CD4-positive, alpha-beta T cell treated with Interleukin-21 for 1 hour (primary cell): ENCODE data around the gene INCA1.

Experiments
- DNase-seq: peaks from one replicate; pipeline ENCODE4 v3.0.0-alpha.2; 2020

INCA1 gene

DNA sequence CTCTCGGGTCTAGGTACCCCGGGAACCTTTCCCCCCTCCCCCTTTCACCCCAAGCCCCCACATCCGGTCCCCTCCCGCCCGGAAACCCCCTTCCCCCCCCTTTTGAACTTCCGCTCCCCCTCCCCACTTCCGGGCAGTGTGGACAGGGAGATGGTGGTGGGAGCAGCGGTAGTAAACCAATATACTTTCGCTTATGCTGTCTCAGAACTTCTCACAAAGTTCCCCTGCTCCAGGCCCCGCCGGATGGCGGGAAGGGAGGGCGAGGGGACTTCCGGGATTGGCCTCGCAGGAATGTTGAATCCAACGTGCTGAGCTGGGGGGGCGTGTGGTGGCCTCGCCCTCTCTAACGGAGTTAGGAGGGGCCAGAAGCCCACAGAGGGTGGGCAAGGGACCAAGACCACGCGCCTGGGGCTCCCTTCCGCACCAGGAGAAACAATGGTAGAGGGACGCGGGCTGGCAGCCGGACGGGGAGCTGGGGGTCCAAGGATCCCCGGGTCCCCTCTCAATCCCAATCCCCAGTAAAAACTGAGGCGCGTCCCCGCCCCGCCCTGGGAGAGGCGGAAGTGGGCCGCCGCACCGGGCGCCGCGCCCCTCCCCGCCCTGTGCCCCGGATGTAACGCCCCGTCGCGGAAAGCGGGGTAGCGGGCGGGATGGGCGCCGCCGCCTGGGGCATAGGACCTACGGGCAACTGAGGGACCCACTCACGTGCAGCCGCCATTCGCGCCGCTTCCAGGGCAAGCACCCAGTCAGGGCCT is 49.7 kb downstream of the INCA1 start:
- peak; percentile 79 for DNase-seq

DNA sequence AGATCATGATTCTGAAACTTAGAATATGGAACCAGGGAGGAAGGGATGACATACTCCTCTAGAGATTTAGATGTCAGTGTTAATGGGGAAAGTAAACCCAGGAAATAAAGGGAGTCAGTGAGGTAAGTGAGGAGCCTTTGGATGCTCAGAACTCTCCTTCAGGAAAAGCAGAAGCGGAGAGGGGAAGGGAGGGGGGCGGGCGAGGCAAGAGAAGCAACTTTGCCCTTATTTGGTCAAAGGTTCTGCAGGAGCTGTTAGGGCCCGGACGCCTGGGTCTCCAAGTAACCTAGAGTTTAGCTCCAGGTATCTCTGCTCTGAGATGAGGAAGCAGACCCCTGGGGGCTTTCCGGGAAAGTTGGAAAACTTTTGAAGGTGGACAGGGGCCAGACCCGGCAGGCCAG is 50.3 kb downstream of the INCA1 start:
- no peak for DNase-seq

DNA sequence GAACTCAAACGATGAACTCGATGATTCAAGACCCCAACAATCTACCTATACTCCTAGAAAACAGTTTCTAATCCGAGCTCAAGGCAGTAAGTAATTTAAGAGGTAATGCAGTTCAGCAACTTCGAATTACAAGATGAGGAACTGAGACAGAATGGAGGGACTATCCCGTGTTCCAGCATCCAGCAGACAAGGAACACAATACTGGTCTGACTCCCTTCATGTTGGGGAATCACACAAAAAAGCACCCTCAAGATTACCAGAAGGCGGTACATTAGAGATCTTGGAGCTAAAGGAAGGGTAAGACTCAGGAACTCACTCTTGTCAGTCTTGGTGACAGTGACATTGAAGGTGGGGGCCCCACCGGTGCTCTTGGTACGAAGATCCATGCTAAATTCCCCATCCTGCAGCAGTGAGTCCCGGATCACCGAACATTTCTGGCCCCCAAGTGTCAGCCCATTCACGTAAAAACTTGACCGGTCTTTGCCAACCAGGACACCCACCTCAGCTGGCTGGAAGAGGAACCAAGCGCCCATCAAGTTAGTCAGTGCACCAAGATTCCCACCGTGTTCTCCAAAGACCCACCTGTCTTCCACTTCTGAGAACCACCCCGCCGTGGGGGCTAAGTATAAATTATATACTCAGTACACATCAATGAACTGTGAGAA is 50.9 kb downstream of the INCA1 start:
- no peak for DNase-seq

DNA sequence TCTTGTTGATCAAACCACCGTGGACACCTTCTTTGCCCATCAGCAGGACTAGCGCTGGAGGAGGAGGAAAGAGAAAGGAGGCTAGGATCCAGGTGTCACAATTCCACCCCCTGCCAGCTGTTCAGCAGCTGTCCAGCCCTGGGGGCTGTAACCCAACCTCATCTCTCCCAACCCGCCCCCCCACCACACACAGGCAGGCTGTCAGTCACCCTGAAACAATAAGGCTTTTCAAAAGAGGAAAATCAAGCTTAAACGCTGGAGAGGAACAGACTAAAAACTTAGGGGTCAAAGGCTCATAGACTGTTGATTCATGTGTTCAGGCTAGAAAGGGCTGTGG is 51.4 kb downstream of the INCA1 start:
- DNase-seq = no peak

DNA sequence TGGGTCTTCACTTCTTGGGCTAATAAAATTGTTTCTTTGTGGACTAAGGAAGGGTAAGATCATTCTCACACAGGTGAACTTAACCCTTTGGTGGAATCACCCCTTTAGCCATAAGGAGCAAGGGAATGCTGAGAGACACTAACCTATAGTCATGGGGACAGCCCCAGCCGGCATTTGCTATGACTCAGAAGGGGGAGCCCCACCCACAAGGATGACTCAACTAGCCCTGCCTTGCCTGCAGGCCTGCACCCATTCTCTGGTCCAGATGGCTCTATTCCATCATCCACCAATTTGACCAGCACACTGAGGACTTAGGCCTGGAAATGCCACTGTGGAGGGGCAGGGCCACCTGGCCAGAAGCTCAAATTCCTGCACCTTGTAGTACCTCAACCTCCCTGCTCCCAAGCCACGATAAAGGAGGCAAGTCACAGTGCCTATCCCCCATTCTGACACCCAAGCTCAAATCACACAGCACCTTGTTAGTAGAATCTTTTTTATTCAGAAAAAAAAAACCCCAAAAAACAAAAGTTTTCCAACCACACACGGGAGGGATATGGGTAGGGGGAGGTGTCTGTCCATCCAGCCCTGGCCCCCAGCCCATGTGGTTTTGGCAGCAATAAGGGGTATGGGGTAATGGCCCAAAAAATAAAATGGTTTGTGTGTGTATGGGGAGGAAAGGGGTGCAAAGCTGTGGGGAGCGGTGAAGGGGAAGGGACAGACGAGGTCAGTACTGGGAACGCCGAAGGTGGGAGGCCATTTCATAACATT is 52.0 kb downstream of the INCA1 start:
- DNase-seq = peak; percentile 75

DNA sequence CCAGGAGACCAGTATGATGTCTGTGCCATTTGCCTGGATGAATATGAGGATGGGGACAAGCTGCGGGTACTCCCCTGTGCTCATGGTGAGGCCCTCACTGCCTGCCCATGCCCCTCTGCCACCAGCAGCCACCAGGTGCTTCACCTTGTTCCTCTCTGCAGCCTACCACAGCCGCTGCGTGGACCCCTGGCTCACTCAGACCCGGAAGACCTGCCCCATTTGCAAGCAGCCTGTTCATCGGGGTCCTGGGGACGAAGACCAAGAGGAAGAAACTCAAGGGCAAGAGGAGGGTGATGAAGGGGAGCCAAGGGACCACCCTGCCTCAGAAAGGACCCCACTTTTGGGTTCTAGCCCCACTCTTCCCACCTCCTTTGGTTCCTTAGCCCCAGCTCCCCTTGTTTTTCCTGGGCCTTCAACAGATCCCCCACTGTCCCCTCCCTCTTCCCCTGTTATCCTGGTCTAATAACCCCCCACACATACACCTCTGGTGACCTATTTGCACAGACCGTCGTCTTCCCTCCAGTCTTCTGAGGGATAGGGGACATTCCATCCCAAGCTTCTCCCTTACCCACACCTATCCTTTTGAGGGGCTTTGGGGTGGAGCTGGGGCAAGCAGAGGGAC is 52.7 kb downstream of the INCA1 start:
- peak; percentile 29 for DNase-seq

DNA sequence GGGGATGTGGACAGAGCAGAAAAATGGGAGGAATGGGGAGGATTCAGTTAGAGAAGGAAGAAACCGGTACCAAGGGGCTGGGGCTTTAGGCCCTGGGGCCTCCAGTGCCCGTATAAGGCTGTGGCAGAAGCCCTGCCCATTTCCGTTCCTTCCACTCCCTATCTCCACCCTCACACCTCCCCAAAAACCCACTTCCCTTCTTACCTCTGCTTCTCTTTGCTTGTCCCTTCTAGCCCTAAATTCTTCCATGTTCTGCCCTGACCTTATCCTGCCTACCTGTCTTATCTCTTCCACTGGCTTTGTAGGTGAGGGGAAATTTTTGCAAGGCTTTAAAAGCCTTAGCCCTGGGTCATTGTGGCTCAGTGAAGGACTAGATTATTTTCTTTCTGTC is 53.2 kb downstream of the INCA1 start:
- peak; percentile 70 for DNase-seq

DNA sequence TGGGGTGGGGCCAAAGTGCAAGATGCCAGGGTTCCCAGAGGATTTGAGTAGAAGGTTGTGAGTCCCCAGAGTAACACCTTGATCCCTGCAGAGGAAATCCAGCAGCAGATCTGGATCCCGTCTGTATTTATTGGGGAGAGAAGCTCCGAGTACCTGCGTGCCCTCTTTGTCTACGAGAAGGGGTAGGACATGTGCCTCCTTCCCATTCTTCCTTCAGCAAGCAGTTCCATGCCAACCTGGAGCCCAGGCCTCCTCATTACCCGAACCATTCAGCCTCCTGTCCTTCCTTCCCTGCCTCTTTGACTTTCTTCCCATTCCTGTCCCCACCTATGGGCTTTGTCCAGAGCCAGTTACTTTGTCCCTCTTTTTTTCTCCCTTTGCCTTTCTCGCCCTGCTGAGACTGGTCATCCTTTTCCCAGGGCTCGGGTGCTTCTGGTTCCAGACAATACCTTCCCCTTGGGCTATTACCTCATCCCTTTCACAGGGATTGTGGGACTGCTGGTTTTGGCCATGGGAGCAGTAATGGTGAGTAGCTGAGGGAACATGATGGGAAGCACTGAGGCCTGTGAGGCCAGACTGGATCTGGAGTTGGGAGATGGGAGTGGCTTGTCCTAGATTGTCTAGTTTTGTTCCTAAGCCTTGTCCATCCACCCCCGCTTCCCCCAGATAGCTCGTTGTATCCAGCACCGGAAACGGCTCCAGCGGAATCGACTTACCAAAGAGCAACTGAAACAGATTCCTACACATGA is 54.4 kb downstream of the INCA1 start:
- DNase-seq = no peak

DNA sequence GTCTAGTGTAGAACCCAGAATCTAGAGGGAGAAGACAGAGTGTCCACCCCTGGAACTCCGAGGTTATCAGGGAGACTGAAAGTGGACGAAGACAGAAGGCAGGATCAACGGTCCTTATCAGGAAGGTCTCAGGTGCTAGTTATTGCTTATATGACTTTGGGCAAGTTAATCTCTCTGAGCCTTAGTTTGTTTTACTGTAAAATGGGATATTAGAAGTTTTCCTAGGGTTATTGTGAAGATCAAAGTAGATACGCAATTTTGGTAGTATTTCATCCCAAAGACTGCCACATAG is 56.1 kb downstream of the INCA1 start:
- DNase-seq = no peak

DNA sequence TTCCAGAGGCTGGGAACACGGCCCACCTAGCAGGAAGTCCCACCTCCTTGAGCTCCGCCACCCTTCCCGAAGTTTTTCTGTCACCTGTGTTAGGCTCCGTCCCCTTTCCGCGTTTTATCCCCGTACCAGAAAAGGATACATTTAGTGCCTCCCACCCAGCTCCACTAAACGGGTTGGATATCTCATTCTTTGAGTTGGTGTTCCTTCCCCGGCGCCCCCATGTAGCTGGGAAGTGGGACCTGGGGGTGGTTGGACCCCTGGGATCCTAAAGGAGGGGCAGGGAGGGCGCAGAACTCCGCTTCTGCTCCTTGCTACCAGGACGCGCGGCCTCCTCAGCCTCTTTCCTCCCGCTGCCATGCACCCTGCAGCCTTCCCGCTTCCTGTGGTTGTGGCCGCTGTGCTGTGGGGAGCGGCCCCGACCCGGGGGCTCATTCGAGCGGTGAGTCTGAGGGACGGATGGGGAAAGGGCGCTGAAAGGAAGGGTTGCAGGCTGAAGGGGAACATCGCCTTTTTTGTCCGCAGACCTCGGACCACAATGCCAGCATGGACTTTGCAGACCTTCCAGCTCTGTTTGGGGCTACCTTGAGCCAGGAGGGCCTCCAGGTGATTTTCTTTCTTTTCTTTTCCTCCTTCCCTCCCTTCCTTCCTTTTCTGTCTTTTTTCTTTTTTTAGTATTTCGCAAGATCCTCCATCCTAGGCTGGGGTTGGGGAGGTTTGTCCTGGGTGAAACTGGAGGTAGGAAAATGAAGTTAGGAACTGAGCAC is 56.6 kb downstream of the INCA1 start:
- DNase-seq = peak; percentile 46

DNA sequence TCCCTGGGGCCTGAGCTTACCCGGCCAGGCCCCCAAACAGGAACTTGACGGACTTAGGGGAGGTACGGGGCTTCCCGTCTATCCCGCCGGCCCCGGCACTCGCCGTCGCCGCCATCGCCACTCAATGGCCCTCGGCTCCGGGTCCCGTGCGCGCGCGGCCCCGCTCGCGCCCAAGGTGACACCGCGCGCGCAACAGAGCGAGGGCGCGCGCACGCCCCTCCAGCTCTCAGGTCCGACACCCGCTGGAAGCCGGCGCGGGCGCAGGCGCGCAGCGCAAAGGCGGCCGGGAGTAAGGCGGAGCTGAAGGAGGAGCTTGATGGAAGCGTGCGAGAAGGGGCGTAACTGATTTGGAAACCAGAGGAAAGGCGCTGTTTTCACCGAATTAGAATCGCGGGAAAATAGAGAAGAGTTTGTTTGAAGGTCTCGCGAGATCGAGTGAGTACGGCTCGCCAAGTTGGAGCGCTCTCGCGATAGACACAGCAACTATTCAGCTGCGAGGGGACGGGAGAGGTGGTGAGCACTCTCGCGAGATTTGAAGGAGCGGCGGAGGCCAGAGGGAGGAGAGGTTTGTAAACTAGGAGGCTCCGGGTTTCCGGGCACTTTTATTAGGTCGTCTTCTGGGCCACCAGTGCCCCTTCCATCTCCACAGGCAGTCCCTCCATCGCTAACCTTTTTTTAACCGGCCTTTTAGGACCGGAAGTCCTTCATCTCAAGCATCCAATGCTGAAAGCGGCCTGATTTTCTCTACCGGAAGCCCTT is 57.3 kb downstream of the INCA1 start, which contains the start of the genes RNF167 and SLC25A11:
Gene RNF167, plus strand, starts transcription at position 473 of the 759 bp plus-strand sequence. CDS start 642 bp downstream, outside the sequence.
Gene SLC25A11, minus strand, starts transcription at position 251 of the 759 bp plus-strand sequence. Its CDS starts 136 bp downstream, at position 115.
- DNase-seq = peak; percentile 100

DNA sequence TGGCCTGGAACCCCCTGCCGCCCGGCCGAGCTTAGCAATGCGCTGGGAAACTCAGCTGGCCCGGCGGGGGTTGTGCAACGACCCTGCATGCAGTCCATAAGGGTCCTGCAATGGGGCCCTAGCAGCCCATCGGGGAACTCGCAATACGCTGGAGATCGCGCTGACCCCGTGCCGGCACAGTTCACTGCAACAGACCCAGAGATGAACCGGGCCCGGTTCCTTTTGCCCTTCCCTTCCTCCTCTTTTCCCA is 57.9 kb downstream of the INCA1 start:
- no peak for DNase-seq

DNA sequence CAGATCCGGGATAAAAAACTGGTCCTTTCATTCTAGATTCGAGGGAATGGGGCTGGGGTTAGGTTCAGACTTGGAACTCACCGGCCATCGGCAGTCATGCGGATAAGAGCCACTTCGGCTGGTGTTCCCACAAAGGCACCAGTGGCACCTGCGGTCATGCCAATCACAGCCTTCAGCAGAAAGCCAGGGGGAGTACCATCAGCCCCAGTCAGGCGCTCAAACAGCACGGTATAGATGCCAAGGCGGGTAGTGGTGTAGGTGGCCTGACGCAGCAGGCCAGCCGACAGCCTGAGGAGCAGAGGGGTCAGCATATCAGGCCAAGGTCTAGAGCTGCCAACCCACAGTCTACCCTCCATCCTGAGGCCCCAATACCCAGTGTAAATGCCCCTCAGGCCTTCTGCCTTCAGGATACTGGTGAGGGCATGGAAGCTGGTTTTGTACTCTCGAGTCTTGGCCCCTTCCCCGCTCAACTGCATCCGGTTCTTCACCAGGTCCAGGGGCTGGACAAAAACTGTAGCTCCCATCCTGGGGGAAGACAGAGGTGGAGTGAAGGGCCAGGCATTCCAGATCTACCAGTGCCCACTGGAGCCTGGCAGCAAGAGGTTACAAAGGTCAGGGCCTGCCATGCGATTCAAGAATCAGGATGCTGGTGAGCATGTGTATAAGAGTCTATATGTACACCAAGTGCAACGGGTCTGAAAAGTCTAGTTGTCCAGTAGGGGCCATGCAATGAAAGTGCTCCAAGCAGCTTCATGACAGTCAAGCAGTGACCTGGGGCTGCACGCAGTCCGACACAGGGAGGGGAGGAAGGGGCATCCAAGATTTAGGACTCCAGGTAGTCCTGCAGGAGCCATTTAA is 58.4 kb downstream of the INCA1 start:
- no peak for DNase-seq
